Activated CD4-positive, alpha-beta T cell treated with anti-CD3 and anti-CD28 coated beads for 4 hours (primary cell): ENCODE measurements around the gene LMBR1L.
"Not testable (repeated sequence)": the region's sequence is repeated elsewhere in the genome, so short reads cannot be mapped to it uniquely, and the experiment has no call there.

Experiments
- DNase-seq, 2 donors: peaks; one replicate each; pipeline ENCODE4 v3.0.0-alpha.2; 2020

Gene LMBR1L

DNA sequence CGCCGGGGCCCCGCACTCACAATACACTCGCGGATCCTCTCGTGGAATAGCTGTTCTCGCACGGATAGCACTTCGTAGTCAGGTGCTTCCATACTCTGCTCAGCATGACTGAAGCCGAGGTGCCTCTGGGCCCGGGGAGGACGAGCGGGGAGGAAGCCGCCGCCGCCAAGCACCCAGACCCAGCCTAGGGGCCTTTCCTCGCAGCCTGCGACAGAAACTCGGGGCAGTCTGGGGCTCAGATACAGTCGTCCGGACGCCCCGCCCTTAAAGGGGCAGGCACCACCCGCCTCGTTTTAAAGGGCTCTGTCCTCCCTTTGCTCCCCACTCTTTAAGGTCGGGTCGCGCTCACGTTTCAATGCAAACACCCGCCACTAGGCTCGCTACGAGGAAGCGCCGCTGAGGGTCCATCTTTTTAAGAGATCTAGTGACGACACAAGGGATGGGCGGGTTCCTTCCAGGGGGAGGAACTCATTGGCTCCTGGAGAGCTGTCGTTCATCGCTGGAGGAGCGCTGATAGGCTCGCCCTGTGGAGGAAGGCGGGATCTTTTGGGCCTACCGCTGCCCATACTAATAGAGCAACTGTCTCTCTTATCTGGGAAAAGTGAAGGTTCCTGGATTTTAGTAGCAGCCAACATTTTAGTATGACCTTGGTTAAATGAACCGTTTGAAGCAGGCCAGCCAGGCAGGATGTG lies at the start of gene LMBR1L:
Gene LMBR1L (minus strand): TSS at position 384 of the 692 bp plus-strand sequence. CDS start 292 bp downstream, at position 92.
- peak; percentile 94 to 97 for DNase-seq

- no peak for DNase-seq
Observed at GRCh38 chr12:49160399-49160798, 49.8 kb upstream of the LMBR1L start.

DNA sequence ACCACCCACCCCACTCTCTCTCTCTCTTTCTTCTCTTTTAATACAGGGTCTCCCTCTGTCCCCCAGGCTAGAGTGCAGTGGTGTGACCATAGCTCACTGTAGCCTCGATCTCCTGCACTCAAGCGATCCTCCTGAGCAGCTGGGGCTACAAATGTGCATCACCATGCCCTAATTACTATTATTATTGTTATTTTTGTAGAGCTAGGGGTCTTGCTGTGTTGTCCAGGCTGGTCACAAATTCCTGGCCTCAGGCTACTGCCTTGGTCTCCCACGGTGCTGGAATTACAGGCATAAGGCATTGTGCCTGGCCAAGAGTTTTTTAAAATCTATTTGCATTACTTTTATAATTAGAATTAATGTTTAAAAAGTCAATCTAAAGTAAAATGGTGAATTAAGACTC lies 43.6 kb upstream of the LMBR1L start:
- no peak for DNase-seq

DNA sequence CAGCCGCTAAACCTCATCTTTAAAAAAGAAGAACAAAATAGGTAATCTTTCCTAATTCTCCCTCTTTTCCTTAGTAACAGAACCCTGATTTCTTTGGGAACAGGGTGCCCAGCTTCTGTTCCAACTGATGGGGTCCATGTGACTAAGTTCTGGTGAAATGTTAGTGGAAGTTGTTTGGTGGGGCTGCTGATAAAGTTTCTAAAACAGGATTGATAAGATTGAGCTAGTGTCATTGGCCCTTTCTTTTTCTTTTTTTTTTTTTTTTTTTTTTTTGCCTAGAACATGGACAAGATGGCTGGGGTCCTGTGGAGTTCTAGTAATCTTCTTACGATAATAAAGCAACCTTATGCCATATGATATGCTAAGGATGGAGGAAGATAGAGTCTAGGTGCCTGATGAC lies 36.7 kb upstream of the LMBR1L start:
- DNase-seq = no peak

- DNase-seq = no peak
Observed at GRCh38 chr12:49146406-49146805, 35.8 kb upstream of the LMBR1L start.

DNA sequence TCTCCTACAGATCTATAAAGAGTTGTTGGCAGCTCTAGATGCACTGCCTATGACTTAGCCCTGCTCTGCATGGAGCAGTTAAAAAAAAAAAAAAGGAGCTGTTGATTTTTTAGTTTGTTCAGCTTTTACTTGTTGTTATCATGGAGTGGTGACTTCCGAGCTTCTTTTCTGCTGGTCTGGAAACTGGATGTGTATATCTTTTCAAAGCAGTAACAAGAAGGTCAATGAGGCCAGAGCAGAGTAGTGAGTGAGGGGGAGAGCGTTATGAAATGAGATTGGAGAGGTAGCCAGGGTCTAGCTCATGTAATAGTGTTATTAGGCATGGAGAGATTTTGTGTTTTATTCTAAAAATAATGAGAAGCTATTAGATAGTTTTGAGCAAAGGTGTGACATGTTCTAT lies 33.7 kb upstream of the LMBR1L start:
- DNase-seq = no peak

- DNase-seq = no peak
Observed at GRCh38 chr12:49138999-49139398, 28.4 kb upstream of the LMBR1L start.

DNA sequence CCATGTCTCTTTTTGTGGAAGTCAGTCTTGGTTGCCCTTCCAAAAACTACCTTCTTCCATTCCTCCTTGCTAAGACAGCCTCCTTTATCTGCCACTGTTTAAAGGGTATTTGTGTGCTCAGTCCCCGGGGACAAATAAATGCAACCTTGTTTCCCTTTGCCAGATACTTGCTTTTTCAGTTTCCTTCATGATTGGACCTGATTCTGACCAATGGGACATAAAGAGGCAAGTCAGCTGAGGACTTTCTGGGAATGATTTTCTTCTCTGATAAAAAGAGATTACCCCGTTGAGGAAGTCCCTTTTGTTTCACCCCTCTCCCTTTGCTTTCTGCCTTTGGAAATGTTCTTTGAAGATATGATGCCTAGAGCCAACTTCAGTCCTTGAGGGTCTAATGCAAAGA lies 27.9 kb upstream of the LMBR1L start:
- no peak for DNase-seq

GRCh38 chr12:49137476-49137875 lies 26.8 kb upstream of the LMBR1L start:
- no peak for DNase-seq

- DNase-seq = not testable (repeated sequence)
Observed at GRCh38 chr12:49136997-49137396, 26.4 kb upstream of the LMBR1L start.

GRCh38 chr12:49133590-49133989 lies 22.9 kb upstream of the LMBR1L start:
- no peak for DNase-seq

DNA sequence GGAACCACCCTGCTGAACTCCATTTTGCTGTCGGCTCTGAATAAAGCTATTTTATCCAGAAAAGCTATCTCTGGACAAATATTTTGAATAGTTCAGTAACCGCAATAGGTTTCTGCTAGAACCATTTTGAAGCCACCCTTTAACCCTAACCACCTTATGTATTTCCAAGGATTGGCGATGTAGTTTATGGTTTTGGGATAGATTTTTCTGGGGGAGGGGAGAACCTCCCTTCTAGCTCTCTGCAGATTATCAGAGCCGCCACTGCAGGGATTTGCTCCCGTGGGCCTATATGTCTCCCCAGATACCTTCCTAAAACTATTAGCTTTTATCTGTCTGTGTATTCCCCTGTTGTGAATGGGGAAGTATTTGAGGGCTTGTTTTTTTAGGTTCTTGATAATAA lies 22.4 kb upstream of the LMBR1L start:
- DNase-seq = no peak

- no peak for DNase-seq
Observed at GRCh38 chr12:49131894-49132461, 21.3 kb upstream of the LMBR1L start.

DNA sequence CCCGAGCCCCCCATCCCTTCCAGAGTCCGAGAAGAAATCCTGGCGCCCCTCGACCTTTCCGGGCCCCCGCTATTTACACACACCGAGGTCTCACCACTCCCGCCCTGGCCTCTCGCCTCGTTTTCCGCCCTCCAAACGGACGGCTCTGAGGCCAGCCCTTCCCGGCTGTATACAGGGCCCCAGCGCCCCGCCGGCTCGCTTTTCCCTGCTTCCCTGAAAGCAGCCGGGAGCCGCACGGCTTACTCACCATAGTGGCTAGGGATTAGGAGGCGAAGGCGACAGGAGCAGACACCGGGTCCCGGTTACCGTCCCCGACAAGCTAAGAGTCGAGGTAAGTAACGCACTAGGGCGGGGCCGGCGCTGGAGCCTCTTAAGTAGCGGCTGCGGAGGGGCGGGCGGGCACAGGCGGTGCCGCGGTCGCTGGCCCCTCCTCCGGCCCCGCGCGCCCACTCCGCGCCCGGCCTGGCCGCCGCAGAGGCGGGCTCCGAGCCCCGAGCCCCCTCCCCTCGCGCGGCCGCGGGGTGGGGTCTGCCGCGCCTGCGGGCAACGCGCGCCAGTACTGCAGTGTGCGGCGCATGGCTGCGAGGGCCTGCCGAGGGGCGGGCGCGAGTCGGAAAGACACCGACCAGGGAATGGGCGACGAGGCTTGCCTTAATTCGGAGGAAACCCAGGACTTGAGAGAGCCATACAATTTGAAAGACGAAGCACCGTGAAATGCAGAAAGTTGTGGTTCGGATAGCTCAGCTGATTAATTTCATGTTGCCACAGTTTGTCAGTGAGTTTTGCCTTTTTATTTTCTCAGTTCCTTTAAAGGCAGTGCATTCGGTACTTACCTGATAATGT lies 20.6 kb upstream of the LMBR1L start, which contains the start of gene TUBA1B:
Gene TUBA1B (minus strand): TSS at position 345 of the 843 bp plus-strand sequence. CDS start 95 bp downstream, at position 250.
- peak; percentile 90 to 91 for DNase-seq

GRCh38 chr12:49130151-49131050 lies 19.8 kb upstream of the LMBR1L start:
- peak; percentile 91 to 92 for DNase-seq

DNA sequence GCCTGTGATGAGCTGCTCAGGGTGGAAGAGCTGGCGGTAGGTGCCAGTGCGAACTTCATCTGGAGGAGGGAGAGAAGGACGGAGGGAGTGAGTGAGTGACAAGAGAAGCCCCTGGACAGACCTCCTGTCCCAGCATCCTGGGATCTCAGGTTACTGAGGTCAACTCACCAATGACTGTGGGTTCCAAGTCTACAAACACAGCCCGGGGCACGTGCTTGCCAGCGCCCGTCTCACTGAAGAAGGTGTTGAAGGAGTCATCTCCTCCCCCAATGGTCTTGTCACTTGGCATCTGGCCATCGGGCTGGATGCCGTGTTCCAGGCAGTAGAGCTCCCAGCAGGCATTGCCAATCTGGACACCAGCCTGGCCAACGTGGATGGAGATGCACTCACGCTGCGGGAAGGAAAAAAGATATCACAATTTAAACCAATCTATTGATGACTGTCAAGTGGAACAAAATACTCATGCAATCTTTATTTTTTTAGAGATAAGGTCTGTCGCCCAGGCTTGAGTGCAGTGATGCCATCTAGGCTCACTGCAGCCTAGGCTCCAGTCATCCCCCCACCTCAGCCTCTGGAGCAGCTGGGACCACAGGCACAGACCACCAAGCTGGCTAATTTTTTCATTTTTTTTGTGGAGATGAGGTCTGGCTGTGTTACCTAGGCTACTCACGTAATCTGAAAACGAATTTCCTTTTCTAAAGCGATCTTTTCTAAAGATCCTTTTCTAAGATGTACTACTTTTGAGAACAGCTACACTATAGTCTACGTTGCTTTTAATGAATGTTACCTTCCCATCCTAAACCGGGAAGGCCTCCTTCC lies 18.9 kb upstream of the LMBR1L start:
- DNase-seq = peak in 1 of 2 donors; percentile 26

DNA sequence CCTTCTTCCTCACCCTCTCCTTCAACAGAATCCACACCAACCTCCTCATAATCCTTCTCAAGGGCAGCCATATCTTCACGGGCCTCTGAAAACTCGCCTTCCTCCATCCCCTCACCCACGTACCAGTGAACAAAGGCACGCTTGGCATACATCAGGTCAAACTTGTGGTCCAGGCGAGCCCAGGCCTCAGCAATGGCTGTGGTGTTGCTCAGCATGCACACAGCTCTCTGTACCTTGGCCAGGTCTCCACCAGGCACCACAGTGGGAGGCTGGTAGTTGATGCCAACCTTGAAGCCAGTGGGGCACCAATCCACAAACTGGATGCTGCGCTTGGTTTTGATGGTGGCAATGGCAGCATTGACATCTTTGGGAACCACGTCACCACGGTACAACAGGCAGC lies 17.3 kb upstream of the LMBR1L start:
- DNase-seq = not testable (repeated sequence)

DNA sequence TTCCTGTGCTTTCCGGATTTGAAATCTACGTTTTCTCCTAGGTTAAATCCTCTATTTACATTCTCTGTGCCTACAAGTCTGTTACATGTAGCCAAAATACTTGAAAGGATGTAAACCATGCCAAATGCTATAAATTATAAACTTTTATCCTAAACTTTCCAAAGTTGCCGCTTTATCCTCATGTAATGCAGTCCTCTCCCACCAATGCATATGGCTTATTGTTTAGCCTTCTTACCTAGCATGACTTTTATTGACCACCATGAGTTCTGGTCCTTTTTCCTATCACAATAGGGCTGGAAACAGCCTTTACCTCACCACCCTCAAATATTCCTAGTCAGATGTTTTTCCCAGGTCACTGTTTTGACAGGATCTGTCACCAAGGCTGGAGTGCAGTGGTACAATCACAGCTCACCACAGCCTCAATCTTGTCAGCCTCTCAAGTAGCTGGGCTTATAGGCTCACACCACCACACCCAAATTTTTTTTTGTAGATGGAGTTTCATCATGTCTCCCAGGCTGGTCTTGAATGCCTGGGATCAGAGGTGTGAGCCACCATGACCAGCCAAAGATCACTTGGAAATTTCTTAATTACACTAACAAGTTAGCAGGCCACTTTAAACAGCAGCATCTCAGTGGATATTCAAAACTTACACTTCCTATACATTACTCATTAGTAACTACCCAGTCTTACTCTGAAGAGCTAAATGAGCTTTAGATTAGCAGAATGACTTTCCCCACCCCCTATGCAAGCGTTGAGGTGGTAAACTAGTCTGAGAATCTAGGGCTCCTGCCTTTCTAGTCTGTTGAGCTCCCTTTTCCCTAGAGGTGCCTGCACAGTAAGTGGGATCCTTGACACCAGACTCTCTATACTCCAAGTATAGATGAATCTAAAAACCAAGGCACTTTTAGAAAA lies 16.5 kb upstream of the LMBR1L start:
- DNase-seq = no peak

GRCh38 chr12:49121047-49121696 lies 10.5 kb upstream of the LMBR1L start:
- no peak for DNase-seq

GRCh38 chr12:49111206-49111605 lies 559 bp upstream of the LMBR1L start:
- DNase-seq = no peak
